Activated T-cell treated with anti-CD3 and anti-CD28 coated beads, Interleukin-2, amount 50 U/mL, for 48 hours (primary cell): ENCODE results near the gene FMO3.

ENCODE experiments used
- DNase-seq, 2 experiments: peaks; one replicate each; pipeline ENCODE4 v3.0.0-alpha.2; 2020

Gene FMO3

DNA sequence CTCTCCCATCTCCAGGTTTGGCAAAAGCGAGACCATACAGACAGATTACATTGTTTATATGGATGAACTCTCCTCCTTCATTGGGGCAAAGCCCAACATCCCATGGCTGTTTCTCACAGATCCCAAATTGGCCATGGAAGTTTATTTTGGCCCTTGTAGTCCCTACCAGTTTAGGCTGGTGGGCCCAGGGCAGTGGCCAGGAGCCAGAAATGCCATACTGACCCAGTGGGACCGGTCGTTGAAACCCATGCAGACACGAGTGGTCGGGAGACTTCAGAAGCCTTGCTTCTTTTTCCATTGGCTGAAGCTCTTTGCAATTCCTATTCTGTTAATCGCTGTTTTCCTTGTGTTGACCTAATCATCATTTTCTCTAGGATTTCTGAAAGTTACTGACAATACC is 26.4 kb downstream of the FMO3 start:
- no peak for DNase-seq

DNA sequence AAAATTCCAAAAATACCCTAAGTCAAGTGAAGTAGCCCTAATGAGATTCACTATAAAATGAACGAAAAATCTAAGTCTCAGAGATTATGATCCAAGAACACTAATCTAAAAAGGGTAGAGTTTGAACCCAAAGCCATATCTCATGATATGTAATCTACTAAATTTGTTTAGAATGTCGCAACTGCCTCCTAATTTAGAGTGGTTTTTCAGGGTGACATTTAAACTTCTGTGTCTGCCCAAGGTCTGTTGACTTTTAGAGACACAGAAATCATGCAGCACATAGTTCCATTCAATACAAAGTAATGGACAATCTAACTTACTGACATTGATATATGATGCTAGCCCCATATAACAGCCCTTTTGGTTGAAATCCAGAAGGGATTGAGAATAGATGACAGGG is 28.9 kb downstream of the FMO3 start:
- DNase-seq = no peak

DNA sequence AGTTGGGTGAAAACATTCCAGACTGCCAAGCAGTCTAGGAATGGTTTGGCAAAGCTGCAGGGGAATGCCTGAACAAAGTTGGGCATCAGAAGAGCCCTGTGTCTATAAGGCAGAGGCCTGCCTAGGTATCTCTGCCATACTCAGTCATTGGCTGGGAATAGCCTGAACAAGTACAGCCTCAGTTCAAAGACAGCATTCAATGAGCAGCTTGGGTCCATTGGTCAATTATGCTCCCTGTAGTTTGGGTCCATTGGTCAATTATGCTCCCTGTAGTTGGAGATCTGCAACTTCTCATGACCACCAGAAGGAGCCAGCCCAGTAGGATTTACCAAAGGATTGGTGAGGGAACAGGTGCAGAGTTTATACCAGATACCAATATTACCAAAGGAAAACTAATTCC is 31.6 kb downstream of the FMO3 start:
- no peak for DNase-seq

DNA sequence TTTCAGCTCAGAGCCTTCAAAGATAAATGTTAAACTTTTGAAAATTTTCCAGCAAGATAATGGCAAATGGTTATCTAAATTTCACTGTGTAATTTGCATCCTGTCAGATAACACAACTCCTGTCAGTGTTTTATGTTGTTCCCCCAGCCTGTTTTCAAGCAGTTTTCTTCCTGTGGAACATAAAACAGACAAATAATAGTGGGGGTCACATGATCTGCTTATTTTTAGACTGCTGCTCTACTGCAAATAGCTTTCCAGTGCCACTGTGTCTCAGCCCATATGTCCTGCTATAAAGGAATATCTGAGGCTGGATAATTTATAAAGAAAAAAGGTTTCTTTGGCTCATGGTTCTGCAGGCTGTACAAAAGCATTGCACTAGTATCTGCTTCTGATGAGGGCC is 32.2 kb downstream of the FMO3 start:
- no peak for DNase-seq

DNA sequence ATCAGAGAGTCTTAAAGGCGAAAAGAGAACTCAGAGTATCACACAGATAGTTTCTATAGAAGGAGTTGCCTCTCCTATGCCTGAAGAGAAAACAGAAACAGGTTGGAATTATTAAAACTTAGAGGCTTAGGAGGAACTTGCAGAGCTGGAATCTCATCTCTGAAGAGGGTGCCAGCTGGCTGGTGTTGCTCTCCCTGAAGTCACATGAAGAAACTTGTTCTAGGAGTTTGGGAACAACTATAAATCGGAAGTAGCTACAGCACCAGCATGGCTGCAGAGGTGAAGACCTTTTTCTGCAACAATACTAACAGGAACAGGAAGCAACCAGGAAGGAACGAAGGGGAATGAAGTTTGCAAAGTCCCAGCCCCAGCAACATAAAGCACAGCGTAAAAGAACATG is 35.8 kb downstream of the FMO3 start:
- no peak for DNase-seq

DNA sequence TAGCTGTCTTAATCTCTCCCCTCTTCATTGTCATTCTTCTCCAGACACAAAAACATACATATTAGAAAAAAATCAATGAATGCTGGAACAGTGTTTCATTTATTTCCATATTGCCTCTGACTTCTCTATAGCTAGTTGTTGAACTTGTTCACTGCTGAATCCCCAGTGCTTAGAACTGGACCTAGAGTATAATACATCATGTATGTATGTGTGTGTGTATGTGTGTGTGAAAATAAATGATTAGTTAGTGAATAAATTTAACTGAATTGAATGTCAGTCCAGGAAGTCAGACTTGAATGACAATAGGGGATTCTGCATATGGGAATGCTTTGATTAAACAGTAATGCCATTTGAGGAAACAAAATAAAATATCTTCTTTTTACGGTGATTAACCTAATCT is 36.4 kb downstream of the FMO3 start:
- no peak for DNase-seq

DNA sequence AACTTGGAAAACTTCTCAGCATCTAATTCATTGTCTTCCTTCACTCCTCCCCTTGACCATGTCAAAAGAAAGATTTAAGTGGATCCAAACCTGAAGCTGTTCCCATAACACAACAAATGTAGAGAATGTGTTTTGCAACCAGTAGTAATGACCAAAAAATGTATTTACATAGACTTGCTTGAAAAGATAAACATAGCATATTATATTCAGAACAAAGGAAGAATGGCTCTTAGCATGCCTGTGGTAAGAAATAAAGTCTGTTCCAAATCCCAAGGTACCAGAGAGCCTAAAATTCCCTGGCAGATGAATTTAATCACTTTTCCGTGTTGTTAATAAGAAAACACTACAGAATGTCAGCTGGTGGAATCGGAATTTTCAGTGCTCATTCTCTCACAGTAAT is 36.8 kb downstream of the FMO3 start:
- no peak for DNase-seq

DNA sequence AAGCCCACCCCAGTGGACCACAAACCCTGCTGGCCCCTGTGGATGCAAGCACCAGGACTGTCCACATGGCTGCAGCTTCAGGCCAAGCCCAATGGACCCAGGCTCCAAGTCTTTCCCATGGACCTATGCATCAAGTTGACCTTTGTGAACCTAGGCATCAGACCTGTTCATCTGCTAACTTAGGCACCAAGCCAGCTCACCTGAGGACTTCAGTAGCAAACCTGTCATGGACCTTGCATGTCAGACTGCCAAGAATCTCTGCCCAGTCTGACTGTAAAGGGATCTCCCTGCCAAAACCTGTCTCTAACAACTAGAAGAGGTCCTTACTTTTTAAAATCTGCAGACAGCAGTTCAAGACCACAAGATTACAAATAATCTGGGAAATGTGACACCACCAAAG is 37.8 kb downstream of the FMO3 start:
- DNase-seq = no peak

DNA sequence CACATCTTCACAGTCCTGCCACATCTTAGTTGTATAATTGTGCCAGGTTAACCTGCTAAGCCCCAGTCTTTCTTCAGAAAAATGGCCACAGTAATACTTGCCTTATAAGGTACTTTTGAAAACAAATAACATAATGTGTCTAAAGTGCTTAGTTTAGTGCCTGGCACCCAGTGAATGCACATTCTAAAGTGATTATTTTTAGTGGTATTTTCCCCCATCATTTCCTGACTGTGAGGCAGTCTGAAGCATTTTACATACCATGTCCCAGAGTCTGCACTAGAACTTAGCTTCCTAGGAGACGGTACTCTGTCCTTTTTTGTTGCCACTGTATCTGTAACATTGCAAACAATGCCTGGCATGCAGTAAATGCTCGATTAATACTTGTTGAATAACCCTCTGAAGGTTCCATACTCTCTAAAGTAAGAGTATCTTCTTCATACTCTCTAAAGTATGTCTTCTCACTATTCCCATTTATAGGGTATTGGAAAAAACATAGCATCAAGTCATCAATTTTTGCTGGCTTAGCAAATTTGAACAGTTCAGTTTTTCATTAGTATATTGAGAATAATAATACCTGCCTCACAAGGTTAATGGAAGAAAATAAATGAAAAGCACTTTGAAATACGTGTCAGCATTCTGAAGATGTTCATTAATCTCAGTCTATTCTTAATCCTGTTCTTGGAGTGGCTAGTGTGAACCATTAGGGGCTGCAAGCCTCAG is 43.7 kb downstream of the FMO3 start:
- DNase-seq = no peak

DNA sequence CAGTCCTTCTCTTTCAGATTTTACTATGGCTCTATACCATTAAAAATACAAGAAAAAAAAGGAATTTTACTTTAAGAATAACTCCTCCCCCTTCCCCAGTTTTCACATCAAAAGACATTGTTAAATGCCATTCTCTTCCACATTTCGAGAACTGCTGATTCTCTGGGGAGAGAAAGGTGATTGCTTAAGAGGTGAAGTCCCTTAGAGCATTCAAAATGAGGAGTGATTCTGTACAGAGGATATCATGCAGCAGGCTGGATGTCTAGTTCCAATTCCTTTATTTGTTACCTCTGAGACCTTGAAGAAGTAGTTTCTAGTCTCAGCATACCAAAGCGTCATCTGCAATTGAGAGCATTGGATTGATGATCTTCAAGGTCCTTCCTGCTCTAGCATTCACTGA is 46.9 kb downstream of the FMO3 start:
- no peak for DNase-seq

DNA sequence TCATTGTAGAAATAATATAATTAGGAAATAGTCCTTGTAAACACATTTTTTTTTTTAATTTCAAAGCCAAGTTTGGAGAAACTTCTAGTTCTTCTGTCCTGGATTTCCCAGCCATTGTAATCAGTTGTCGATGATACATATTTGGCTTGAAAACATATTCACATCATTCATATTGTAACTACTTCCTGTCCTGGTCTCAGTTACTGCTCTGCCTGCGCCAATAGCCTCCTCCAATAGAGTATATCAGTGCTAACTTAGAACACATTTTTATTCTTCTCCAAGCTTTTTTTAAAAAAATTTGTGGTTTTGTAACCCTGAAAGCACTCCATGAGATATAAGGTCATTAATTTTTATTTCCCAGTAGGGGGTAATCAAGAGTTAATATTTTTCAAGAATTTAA is 48.3 kb downstream of the FMO3 start:
- no peak for DNase-seq

DNA sequence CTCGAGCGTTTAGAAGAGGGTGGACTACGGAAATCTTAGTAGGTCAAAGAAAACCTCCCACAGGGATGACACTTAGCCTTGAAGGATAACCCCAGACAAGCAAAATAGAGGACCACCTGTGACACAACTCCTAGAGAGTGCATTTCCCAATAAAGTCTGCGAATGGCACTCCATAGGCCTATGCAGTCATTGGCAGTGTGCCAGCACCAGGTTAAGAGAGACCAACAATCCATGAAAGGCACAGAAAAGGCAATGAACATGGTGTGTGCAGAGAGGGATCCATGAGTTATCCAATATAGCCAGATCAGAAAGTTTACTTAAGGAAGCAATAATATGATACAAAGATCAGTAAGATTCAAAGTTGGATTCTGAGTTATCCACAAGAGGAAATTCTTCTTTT is 49.2 kb downstream of the FMO3 start:
- no peak for DNase-seq

DNA sequence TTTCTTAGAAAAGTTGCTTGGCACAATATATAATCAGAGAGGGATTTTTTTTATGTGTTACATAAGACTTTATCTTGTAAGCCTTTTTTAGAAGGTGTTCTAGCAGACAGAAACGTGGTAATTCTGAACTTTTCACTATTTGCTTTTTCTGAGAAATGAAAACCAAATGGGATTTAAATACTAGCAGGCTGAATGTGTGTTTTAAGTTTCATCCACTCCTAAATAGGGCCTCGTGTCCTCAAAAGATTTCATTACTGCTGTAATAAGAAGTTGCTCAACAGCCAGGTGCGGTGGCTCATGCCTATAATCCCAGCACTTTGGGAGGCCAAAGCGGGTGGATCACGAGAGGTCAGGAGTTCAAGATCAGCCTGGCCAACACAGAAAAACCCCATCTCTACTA is 49.7 kb downstream of the FMO3 start:
- DNase-seq = no peak

DNA sequence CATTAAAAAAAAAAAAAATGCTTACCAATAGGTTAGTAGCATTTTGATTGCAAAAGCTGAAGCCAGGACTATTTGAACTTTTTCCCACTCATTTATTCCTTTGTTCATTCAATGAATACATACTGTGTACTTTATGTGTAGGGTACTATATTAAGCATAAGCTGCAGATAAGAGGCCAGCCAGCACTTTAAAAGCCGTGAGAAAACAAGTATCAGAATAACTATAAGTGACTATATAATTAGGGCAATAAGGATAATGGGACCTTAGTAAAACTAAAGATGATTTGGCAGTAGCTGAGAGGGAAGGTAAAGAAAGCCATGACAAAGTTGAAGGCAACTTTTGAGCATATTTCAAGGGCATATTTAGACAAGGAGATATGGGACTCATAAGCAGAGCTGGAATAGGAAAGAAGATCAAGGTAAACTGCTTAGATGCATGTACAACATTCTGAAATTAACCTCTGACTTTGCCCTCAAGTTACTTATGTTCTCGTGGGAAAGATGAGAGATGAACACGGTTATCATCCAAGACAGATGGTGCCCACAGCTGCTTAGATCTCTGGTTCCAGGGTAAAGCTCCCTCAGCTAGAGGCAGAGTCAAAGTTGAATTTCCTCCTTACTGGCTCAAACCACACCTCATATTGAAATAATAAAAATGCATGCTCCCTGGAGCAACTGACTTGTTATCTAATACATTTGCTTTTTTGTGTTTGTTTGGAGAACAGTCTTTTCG is 50.4 kb downstream of the FMO3 start:
- DNase-seq = no peak

DNA sequence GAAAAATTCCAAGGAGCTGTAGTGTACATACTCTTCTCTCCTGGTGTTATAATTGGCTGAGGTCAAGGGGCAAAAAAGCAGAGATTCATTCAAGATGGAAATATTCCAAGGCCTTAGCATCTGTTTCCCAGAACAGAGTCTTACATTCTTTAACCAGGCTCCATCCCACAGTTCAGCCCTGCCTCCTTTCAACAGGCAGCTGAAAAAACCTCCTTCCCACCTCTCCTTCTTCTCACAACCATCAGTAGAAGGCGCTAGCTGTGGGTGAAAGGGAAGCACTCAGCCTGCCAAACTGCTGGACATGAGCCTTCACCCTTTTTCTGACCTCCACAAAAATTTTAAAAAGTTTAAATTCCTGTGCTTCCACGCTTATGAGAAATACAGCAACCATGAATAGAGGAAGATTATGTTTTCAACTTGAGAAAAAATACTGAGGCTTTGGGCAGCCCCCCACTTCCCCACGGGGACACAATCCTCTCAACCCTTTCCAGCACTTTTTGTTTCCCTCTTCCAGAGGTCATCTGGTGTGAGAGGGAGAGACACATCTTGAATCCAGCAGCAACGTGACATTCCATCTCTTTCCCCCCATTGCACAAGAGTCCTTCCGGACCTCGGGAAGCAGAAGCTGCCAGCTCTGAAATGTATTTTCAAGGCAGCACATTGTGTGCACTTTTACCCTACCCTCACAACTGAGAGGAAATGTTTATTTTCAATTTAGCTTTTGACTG is 51.1 kb downstream of the FMO3 start:
- no peak for DNase-seq

DNA sequence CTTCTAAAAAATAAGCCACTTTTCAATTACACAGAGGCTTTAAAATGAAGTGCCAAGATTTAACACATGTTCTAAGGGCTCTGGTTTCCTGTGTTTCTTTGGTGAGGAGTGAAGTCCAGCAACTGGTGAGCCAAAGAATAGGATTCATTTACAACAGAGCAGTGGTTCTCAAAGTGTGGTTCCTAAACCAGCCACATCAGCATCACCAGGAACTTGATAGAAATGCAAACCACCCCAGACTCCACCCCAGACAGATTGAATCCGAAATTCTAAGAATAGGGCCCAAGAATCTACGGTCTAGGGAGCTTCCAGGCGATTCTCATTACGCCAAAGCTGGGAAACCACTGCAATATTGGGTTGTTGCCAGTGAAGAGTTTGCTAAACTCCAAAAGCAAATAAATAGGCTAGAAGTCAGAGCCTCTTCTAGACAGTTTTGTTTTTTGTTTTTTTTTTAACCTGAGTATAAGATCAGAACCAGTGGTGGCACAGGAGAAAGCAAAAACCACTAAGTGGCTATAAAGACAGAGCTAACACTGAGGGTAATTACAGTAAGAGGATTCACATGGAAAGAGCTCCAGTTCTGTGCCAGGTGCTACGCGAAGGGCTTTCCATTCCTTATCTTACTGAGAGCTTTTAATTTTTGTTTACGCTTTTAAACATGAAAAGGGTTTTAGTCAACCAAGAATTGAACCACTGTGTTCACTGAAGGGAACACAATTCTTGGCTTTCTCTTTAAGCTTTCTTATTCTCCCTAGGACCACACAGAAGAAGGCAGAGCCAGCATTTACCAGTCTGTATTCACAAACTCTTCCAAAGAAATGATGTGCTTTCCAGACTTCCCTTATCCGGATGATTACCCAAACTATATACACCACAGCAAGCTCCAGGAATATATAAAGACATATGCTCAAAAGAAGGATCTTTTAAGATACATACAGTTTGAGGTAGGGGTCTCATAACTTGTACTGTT is 52.0 kb downstream of the FMO3 start:
- DNase-seq = no peak

DNA sequence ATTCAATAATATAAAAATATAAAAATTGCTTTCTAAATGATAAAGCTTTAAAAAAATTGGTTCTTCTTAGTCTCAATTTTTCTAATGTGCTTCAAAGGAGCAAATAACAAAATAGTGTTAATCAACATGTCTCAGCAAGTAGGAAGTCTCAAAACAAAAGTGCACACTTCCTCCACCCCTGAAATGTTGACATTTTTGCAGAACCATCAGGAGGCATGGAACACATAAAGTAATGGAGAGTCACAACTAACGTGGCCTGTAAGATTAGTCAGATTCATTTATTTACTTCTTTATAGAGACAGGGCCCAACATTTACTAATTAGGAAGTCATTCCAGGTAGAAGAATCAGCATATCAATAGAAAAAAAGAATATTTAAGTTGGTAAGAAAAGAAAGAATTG is 59.5 kb downstream of the FMO3 start:
- DNase-seq = no peak

DNA sequence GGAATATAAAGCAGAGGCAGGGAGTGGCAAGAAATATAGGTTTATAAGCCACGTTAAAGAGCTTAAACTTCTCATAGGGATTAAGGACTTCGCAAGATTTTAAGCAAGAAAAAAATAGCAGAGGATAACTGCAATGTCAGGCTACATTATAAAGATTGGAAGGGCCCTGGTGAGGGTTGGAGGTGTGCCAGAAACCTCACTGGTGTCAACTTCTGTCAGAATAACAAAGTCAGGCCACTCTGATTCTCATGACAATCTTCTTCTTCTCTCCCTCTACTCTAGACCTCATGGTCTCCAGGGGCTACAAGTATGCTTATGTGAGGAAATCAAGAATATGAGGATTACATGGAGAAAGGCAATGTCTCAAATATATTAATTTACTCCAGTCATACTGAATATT is 61.8 kb downstream of the FMO3 start:
- DNase-seq = no peak

DNA sequence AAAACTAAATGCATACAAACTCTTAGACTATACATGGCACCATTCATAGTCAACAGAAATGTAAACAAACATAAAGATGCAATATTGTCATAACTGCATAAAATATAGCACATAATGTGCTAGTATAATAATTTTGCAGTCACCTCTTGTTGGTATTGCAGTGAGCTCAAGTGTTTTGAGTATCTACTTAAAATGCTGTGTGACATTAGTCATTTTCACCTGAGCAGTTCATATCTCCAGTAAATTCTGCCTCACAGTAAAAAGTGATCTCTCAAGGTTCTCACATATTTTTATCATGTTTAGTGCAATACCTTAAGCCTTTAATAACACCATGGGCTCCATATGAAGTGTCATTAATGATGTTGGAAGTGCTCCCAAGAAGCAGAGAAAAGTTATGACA is 64.8 kb downstream of the FMO3 start:
- no peak for DNase-seq

DNA sequence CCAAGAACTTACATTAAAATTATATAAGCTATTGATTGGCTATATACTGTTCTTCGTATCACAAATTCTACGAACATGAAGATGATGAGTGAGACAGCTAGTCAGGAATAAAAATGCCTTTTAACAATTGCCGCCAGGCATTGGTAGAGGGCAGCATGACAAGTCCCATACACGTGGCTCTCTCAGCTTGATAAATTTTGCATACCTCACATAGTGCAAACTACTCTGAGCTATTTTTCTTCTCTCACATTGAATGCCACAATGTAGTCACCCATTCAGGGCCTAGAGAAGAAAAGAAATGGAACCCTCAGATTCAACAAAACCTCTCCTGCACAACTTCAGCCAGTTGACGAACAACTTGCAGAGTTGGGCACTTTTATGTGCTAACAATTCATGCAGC is 67.4 kb downstream of the FMO3 start:
- DNase-seq = no peak

DNA sequence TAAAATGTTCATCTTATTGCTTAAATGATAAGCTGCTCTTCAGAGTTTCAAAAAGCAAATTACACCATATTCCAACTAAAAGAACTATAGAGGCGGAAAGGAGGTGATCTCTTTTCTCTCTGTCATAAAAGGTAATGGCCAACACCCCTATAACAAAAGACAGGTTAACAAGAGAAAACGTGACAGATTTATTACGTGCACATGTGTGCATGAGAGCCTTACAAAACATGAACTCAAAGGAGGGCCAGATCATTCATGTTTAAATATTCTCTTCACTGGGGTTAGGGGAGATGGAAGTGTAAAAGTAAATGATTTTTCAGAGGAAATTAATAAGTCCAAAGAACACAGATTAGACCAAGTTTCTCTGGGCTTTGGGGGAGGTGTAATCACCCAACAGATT is 67.8 kb downstream of the FMO3 start:
- no peak for DNase-seq

DNA sequence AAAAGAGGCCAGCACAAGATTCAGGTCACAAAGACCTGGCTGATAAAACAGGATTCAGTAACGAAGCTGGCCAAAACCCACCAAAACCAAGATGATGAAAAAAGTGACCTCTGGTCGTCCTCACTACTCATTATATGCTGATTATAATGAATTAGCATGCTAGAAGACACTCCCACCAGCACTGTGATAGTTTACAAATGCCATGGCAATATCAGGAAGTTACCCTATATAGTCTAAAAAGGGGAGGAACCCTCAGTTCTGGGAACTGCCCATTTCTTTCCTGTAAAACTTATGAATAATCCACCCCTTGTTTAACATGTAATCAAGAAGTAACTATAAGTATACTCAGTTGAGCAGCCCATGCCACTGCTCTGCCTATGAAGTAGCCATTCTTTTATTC is 68.4 kb downstream of the FMO3 start:
- no peak for DNase-seq

DNA sequence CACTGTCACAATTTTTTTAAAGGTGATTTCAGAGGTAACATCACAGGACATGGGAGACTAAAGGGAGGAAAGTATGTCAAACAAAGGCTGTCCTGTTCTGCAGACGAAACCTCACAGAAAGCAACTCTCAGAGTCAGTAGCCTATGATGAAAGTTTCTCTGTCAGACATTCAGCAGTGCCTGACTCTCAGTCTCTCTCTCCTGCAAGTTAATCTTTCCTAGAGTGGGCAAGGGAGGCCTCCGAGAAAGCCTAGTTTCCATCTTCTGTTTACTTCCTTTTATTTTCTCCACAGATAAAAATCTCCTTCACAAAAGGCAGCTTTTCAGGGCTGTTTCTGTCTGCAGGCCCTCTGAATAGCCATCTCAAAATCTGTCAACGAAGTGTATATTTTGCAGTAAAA is 69.5 kb downstream of the FMO3 start:
- no peak for DNase-seq
